HG03280 (cell line): Measurements from ENCODE around the gene MTSS2.

Experiments used
- ATAC-seq: cut with Tn5 transposase; IDR thresholded peaks from one replicate; pipeline ENCODE4 v1.9.1; 2021; ENCODE audit warnings: mild to moderate bottlenecking, moderate library complexity; ENCODE audit not compliant: unreplicated experiment

The MTSS2 gene

GRCh38 chr16:70687671-70688245 lies 1.9 kb upstream of the MTSS2 start:
- no peak for ATAC-seq

DNA sequence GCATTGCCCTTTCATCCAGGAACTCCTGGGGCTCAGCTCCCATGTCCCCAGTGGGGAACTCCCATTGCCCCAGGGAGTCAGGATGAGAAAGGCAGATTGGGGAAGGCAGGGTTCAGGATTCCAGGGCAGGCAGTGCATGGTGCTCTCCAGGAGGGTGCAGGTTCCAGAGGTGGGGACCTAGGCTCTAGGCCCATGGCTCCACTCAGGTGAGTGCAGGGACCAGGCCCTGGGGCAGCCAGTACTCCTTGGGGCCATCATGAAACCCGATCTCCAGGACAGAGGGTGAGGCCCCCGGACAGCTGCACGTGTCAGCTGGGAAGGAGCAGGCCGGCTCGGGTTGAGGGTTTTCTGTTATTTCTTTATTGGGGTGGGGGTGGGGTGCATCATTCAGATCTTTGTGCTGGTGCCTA lies 1.3 kb upstream of the MTSS2 start:
- ATAC-seq: no peak

DNA sequence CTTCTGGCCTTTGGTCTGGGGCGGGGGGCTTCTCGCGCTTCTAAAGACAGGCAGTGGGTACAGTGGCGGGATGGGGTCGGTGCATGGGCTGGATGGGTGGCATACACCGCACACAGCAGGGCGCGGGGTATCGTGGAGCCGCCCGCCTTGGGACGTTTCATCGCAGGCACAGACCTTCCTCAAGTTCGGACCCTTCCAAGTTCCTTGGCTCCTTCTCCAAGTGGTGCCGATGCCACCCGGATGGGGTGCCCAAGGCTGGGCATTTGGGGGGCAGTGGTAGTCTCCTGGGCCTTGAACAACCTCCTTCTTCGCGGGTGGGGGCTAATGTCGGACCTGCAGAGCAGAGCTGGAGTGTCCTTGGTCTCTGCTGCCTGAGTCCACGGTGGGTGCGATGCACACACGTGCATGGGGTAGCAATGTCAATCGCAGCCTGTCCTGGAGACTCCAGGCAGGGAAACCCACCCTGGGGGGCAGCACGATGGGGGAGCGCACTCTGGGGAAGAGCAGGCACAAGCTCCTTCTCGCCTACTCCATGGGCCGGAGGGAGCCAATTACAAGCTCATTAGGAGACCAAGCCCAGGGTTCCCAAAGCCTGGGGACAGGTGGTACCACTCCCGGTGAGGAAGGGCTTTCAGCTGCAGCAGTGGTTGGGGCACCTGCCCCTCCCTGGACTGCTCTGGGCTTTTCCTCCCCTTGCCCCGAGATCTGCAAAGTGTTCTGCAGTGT lies 686 bp upstream of the MTSS2 start:
- no peak for ATAC-seq

DNA sequence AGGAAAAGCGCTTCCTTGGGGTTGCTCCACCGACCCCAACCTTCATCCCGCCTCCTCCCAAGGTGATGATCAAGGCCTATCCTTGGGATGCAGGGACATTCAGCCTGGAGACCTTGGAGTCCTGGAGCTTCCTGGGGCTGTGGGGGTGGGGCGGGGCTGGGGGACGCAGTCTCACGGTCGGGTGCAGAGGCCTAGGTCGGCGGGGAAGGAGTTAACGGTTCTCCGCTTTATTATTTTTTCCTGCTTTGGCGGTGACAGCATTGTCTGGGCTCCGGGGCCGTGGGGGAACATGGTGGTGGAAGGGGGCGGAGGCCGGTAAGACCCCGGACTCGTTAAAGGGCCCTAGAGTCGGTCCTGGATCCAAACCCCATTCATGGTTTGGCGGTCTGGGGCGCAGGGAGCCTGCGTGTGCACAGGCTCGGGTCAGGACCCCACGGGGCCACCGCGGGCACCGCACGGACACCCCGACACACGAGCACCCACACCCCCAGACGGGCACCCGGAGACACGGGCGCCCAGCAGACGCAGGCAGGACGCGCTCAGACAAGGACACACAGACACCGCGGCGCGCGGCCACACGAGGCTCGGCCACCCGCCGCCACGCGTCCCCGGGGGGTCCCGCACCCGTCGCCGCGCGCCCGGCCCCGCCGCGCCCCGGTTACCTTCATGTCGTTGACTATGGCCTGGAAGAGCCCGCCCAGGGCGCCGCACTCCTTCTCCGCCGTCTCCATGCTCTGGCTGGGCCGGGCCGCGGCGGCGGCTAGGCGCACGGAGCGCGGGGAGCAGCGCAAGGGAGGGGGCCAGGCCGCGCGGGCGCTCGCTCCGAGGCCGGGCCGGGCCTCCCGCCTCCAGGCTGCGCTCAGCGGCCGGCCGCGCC lies 554 bp downstream of the MTSS2 start:
- no peak for ATAC-seq

DNA sequence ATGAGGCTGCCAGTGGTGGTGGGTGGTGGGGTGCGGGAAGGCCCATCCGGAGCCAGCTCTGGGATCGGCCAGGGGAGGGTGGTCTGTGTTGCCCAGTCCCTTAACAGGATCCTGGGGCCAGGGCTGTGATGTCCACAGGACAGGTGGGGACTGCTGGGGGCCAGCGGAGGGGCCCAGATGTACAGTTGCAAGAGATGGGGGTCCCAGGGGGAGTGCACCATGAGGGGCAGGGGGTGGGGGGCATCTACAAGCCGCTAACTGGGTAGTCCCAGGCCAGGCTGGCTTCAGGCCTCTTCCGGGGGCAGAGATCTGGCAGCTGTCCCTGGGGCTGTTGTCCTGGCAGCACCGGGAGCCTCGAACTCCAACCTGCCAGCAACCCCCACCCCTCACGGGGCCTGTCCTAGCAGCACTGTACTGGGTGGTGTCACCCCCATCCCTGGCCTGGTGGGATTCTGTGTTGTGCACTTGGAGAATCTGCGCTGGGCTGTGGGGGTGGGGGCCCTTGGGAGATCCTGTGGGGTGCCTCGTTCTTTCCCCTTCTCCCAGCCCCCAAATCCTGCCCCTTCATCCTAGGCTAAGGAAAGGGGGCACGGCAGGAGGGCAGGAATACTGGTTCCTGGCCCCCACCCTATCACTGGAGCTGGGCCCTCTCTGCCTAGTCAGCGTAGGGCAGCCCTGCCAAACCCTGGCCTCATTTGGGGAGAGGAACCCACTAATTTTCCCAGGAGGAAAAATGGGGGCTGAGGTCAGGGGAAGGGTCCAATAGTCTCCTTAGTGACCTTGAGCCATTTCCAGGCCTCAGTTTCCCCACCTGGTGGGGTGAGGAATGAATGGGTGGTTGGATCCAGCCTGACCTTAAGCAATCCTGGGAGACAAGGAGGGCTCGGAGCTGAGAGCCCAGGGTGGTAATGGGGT lies 1.4 kb downstream of the MTSS2 start:
- ATAC-seq: no peak

GRCh38 chr16:70683146-70683944 lies 2.5 kb downstream of the MTSS2 start:
- ATAC-seq: no peak

- no peak for ATAC-seq
Measured at GRCh38 chr16:70682239-70683145, 3.4 kb downstream of the MTSS2 start.

GRCh38 chr16:70681382-70682238 lies 4.2 kb downstream of the MTSS2 start:
- no peak for ATAC-seq

DNA sequence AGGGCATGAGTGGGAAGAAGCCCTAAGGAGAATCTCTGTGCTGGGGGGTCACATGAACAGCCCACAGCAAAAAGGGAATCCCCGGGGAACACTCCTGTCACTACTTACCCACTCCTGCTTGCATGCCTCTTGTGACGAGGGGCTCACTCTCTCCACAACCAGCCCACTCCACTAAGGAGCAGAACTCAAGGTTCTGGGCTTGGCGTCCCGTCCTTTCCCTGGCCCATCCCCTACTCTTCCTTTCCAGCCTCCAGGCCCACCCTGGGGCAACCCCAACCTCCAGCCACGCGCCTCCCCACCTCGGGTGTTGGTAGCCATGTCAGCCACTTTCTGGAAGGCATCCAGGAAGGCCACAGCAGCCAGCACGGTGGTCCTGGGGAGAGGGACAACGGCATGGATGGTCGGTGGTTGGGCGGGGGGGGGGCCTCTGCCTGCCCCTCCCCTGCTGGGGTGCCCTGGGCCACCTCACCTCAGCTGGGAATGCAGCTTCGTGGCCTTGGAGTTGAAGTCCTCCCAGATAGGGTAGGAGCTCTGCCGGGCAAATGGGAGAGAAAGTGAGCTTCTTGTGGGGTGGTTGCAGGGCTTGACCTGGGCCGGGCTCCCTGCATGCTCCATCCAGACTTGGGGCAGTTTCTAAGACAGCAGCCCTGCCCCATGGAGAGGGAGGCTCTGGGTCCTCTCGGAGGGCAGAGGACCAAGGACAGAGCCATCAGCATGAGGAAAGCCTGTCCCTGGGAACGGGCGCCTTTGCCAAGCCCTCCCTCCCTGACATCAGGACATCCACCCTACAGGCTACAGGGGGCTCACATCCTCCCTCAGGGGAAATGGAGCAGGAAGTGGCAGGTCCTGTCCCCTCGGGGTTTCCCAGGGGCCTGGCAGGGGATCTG lies 5.1 kb downstream of the MTSS2 start:
- no peak for ATAC-seq

GRCh38 chr16:70679671-70680494 lies 6.0 kb downstream of the MTSS2 start:
- ATAC-seq: no peak

DNA sequence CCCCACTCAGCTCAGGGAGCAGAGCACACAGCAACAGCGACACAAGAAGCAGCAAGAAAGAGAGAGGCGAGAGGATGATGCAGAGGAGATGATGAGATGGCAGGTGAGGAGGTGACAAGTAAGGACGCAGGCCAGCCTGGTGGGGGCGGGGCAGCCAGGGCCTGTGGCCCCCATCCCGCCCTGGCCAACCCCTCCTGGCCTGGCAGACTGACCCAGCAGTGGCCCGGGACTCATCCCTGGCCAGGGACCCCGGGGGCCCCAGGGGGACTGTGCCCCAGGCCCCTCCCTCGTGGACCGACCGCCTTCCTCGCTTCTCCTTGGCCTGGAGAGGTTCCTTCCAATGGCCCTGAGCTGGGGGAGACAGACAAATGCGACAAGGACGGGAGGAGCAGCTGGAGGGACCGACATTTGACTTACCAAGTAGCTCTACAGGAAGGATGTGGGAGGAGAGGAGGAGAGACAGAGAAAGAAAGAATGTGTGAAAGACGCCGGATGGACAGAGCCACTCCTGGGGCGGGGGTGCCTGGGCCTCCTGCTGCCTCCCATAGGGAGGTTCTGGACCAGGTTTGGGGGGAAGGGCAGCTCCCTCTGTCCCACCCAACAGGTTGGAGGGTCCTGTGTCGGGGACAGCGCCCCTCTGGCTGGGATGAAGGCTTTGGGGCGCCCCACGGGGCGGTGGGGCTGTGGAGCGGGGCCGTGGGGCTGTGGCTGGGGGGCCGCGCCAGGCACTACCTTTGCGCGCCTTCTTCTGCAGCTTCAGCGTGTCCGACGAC lies 6.8 kb downstream of the MTSS2 start:
- ATAC-seq: no peak

DNA sequence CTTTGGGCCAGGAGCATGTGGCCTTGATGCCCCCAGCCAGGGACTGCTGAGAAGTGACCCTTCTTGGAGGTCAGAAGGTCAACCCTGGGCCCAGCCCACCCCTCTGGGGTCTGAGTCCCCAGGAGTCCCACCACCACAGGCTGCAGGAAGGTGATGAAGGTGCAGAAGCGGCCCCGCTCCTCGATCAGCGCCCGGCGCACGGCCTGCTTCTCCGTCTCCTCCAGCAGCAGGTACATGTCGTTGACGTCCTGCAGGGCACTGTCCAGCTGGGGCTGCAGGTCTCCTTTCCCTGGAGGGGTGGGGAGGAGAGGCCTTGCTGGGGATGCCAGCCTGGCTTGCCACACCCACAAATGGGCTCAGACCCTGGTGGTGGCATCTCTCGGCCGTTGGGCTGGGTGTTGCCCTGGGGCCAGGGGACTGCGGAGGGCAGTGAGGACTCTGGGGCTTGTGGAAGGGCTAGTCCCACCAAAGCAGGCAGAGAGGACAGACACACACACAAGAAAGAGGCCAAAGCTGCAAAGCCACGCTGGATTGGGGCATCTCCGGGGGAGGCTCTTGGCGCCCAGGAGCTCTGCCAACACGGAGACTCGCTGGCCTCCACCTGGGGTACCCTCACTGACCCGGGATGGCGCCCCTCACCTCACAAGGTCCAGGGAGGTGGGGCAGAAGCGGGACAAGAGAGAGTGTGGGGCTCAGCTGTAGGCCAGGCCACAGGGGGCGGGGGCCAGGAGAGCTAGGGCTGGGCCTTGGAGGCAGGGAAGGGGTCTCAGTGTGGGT lies 7.5 kb downstream of the MTSS2 start:
- no peak for ATAC-seq

DNA sequence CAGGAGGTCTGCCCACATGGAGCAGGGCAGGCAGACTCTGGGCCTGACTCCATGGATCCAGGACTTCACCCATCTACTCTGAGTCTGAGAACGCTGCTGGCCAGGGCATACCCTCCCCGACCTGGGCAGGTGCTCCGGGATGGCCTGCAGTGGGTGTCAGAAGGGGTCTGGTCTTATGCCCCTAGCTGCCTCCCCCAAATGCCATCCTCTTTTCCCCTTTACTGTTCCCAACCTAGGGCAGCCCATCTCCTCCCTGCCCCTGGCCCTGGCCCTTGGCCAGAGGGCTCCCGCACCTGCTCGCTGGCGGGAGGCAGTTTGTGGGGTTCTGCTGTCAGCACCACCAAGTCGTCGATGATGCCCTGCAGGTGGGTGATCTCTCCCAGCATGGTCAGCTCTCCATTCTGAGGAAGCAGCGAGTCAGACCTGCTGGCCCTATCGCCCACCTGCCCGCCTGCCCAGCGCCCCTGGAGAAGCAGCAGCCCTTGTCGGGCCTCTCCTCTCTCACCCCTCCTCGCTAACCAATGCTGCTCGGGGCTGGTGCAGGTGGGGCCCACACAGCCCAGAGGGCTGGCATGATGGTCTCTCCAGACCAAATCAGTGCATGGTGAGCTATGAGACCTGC lies 8.2 kb downstream of the MTSS2 start:
- ATAC-seq: no peak
